WI38 (cell line): ENCODE results near the gene PRPSAP1.

Experiments used
- H3K4me3 ChIP-seq: 2 replicates; pipeline ENCODE4 v1.5.1; 2011; ENCODE audit warnings: low read depth, mild to moderate bottlenecking, control low read depth, low read length
- TF ChIP-seq, protein P1 (sequence below): IDR thresholded peaks from 2 replicates; pipeline ENCODE4 v1.5.1; 2012; ENCODE audit warnings: low read depth, mild to moderate bottlenecking, control low read depth, low read length

PRPSAP1 gene

GRCh38 chr17:76260220-76260619 lies 93.5 kb downstream of the PRPSAP1 start:
- TF ChIP-seq, protein P1, sequence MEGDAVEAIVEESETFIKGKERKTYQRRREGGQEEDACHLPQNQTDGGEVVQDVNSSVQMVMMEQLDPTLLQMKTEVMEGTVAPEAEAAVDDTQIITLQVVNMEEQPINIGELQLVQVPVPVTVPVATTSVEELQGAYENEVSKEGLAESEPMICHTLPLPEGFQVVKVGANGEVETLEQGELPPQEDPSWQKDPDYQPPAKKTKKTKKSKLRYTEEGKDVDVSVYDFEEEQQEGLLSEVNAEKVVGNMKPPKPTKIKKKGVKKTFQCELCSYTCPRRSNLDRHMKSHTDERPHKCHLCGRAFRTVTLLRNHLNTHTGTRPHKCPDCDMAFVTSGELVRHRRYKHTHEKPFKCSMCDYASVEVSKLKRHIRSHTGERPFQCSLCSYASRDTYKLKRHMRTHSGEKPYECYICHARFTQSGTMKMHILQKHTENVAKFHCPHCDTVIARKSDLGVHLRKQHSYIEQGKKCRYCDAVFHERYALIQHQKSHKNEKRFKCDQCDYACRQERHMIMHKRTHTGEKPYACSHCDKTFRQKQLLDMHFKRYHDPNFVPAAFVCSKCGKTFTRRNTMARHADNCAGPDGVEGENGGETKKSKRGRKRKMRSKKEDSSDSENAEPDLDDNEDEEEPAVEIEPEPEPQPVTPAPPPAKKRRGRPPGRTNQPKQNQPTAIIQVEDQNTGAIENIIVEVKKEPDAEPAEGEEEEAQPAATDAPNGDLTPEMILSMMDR: no peak
- H3K4me3 ChIP-seq: no peak overlapping the region
